HG02981 (cell line): Measurements from ENCODE around the gene AQP9.
"Not testable (repeated sequence)": the region's sequence is repeated elsewhere in the genome, so short reads cannot be mapped to it uniquely, and the experiment has no call there.

Experiments used
- ATAC-seq: cut with Tn5 transposase; IDR thresholded peaks from one replicate; pipeline ENCODE4 v1.9.1; 2021; ENCODE audit warnings: mild to moderate bottlenecking, moderate library complexity; ENCODE audit not compliant: unreplicated experiment

Gene AQP9

GRCh38 chr15:58138106-58138505 lies at the start of gene AQP9:
Gene AQP9 (plus strand): TSS chr15:58138381. CDS start chr15:58138566, 185 bp downstream.
- ATAC-seq = no peak

- no peak for ATAC-seq
Observed at GRCh38 chr15:58095415-58095814, 42.8 kb upstream of the AQP9 start.

- no peak for ATAC-seq
Observed at GRCh38 chr15:58096529-58097084, 41.6 kb upstream of the AQP9 start.

- no peak for ATAC-seq
Observed at GRCh38 chr15:58103482-58103881, 34.7 kb upstream of the AQP9 start.

GRCh38 chr15:58108117-58108516 lies 30.1 kb upstream of the AQP9 start:
- ATAC-seq = no peak

- ATAC-seq = no peak
Observed at GRCh38 chr15:58109419-58109818, 28.8 kb upstream of the AQP9 start.

GRCh38 chr15:58110999-58111717 lies 27.0 kb upstream of the AQP9 start:
- ATAC-seq = no peak

- no peak for ATAC-seq
Observed at GRCh38 chr15:58111718-58112104, 26.5 kb upstream of the AQP9 start.

GRCh38 chr15:58113358-58113757 lies 24.8 kb upstream of the AQP9 start:
- not testable (repeated sequence) for ATAC-seq

GRCh38 chr15:58114388-58114787 lies 23.8 kb upstream of the AQP9 start:
- no peak for ATAC-seq

- no peak for ATAC-seq
Observed at GRCh38 chr15:58114812-58115211, 23.4 kb upstream of the AQP9 start.

- ATAC-seq = no peak
Observed at GRCh38 chr15:58115692-58116091, 22.5 kb upstream of the AQP9 start.

GRCh38 chr15:58117619-58118018 lies 20.6 kb upstream of the AQP9 start:
- ATAC-seq = no peak

GRCh38 chr15:58118272-58118671 lies 19.9 kb upstream of the AQP9 start:
- no peak for ATAC-seq

- no peak for ATAC-seq
Observed at GRCh38 chr15:58119016-58119415, 19.2 kb upstream of the AQP9 start.

GRCh38 chr15:58124585-58124984 lies 13.6 kb upstream of the AQP9 start:
- no peak for ATAC-seq

- no peak for ATAC-seq
Observed at GRCh38 chr15:58125333-58125732, 12.8 kb upstream of the AQP9 start.

GRCh38 chr15:58134886-58135285 lies 3.3 kb upstream of the AQP9 start:
- ATAC-seq = no peak

GRCh38 chr15:58135511-58136174 lies 2.5 kb upstream of the AQP9 start:
- no peak for ATAC-seq

- ATAC-seq = no peak
Observed at GRCh38 chr15:58136731-58137130, 1.4 kb upstream of the AQP9 start.

GRCh38 chr15:58137686-58138085 lies 495 bp upstream of the AQP9 start:
- no peak for ATAC-seq

- no peak for ATAC-seq
Observed at GRCh38 chr15:58139276-58139988, 1.3 kb downstream of the AQP9 start.
